HepG2 (cell line): ENCODE measurements around the gene JUND. TPM values are rescaled to one million over a fixed set of nuclear protein-coding genes. Genes with fewer than 3 reads are reported as not detected.
A peak's percentile ranks its signal among the peaks of the same experiment; 100 is the strongest.

Source experiments
- GTF3A ChIP-seq: sonication (generic); formaldehyde crosslinking; conservative IDR thresholded peaks from 2 replicates; pipeline ENCODE4 v1.4.0; 2020; ENCODE audit warnings: mild to moderate bottlenecking, missing genetic modification reagents
- MIER2 ChIP-seq: IDR thresholded peaks from 2 replicates; pipeline ENCODE4 v1.6.1; 2016; ENCODE audit warnings: missing biosample characterization, missing genetic modification reagents
- NR2F1 ChIP-seq, 2 experiments: fragments of 450-650 bp in 1 of 2; formaldehyde crosslinking in 1 of 2; IDR thresholded peaks; 2 replicates each; pipeline versions ENCODE4 v1.5.0 to v1.6.1; 2016 to 2020; ENCODE audit warnings: mild to moderate bottlenecking in 1 of 2, missing compliant biosample characterization in 1 of 2, missing genetic modification reagents in 1 of 2, moderate library complexity in 1 of 2
- NR2F6 ChIP-seq, 2 experiments: IDR thresholded peaks; 2 replicates each; pipeline ENCODE4 v1.6.1; 2016; ENCODE audit warnings: antibody characterized with exemption in 1 of 2, mild to moderate bottlenecking in 1 of 2
- RFX3 ChIP-seq: IDR thresholded peaks from 2 replicates; pipeline ENCODE4 v1.6.1; 2016; ENCODE audit warnings: missing biosample characterization, missing genetic modification reagents
- RFX5 ChIP-seq: IDR thresholded peaks from 2 replicates; pipeline ENCODE4 v1.6.1; 2011; ENCODE audit warnings: low read depth, low read length, improper control_type of control experiment
- ZNF292 ChIP-seq: sonication (generic); formaldehyde crosslinking; IDR thresholded peaks from 2 replicates; pipeline ENCODE4 v1.8.1; 2022; ENCODE audit warnings: mild to moderate bottlenecking, low read depth, missing genetic modification reagents, borderline replicate concordance
- ZNF3 ChIP-seq: IDR thresholded peaks from 2 replicates; pipeline ENCODE4 v1.7.0; 2017; ENCODE audit warnings: inconsistent platforms
- ZNF318 ChIP-seq: sonication (generic); formaldehyde crosslinking; IDR thresholded peaks from 2 replicates; pipeline ENCODE4 v1.4.0; 2020; ENCODE audit warnings: mild to moderate bottlenecking, missing genetic modification reagents
- ZNF546 ChIP-seq: sonication (generic); formaldehyde crosslinking; conservative IDR thresholded peaks from 2 replicates; pipeline ENCODE4 v1.8.1; 2023; ENCODE audit warnings: mild to moderate bottlenecking, missing genetic modification reagents
- polyA plus RNA-seq, 8 experiments: library from polyadenylated mRNA; depleted of rRNA in 3 of 8; stranded (reverse) in 7 of 8; unstranded in 1 of 8; fragments of >200 nt; fragmentation: Illumina TruSeq in 4 of 8; extraction: Trizol in 4 of 8; gene quantifications; 2 replicates each; pipeline versions ENCODE4 v1.2.1 to v1.2.3, GENCODE V29; 2011 to 2016; ENCODE audit warnings: low read depth in 4 of 8, missing spikeins in 1 of 8, mixed read lengths in 1 of 8; ENCODE audit not compliant: insufficient read depth in 1 of 8
- total RNA-seq, 5 experiments: library from RNA; depleted of rRNA; stranded (reverse); fragments of >200 nt; fragmentation: Illumina TruSeq; extraction: Trizol; gene quantifications; 2 replicates each; pipeline ENCODE4 v1.2.3, GENCODE V29; 2016; ENCODE audit warnings: low read depth in 1 of 5
- TF ChIP-seq, protein P1 (sequence below): sonication (generic); formaldehyde crosslinking; IDR thresholded peaks from 2 replicates; pipeline ENCODE4 v1.4.0; 2020; ENCODE audit warnings: missing genetic modification reagents, borderline replicate concordance
- TF ChIP-seq, protein P2 (sequence below): IDR thresholded peaks from 2 replicates; pipeline ENCODE4 v1.6.1; 2016; ENCODE audit warnings: mild to moderate bottlenecking, missing biosample characterization, missing genetic modification reagents
- TF ChIP-seq, protein P3 (sequence below): sonication (generic); formaldehyde crosslinking; IDR thresholded peaks from 2 replicates; pipeline ENCODE4 v1.4.0; 2020; ENCODE audit warnings: mild to moderate bottlenecking, missing genetic modification reagents

Gene JUND
- total and polyA plus RNA-seq, 2 of the 13 experiments (the other 11 are each of a cell fraction or from before 2014, with no cell fraction given), result 41.2 to 59.8 TPM

GRCh38 chr19:18291590-18292461 is 10.4 kb upstream of the JUND start (continued):
- TF ChIP-seq, protein P1, sequence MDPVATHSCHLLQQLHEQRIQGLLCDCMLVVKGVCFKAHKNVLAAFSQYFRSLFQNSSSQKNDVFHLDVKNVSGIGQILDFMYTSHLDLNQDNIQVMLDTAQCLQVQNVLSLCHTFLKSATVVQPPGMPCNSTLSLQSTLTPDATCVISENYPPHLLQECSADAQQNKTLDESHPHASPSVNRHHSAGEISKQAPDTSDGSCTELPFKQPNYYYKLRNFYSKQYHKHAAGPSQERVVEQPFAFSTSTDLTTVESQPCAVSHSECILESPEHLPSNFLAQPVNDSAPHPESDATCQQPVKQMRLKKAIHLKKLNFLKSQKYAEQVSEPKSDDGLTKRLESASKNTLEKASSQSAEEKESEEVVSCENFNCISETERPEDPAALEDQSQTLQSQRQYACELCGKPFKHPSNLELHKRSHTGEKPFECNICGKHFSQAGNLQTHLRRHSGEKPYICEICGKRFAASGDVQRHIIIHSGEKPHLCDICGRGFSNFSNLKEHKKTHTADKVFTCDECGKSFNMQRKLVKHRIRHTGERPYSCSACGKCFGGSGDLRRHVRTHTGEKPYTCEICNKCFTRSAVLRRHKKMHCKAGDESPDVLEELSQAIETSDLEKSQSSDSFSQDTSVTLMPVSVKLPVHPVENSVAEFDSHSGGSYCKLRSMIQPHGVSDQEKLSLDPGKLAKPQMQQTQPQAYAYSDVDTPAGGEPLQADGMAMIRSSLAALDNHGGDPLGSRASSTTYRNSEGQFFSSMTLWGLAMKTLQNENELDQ (CRISPR knock-in tag), result no peak
- no peak for TF ChIP-seq ZNF546 (CRISPR knock-in tag)
- no peak for TF ChIP-seq ZNF3 (CRISPR knock-in tag)
- no peak for TF ChIP-seq ZNF318 (CRISPR knock-in tag)
- TF ChIP-seq RFX3 (CRISPR knock-in tag), result no peak
- TF ChIP-seq, protein P2, sequence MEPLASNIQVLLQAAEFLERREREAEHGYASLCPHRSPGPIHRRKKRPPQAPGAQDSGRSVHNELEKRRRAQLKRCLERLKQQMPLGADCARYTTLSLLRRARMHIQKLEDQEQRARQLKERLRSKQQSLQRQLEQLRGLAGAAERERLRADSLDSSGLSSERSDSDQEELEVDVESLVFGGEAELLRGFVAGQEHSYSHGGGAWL (CRISPR knock-in tag), result peak; percentile 70; the same call in 1 of the 2 replicates
- TF ChIP-seq, protein P3, sequence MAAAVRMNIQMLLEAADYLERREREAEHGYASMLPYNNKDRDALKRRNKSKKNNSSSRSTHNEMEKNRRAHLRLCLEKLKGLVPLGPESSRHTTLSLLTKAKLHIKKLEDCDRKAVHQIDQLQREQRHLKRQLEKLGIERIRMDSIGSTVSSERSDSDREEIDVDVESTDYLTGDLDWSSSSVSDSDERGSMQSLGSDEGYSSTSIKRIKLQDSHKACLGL (CRISPR knock-in tag), result no peak
- TF ChIP-seq GTF3A (CRISPR knock-in tag), result no peak
- TF ChIP-seq NR2F6 (IDR thresholded peaks at IDR 0.05), result peak; percentile 76; the same call in 1 of the 2 replicates
- peak; percentile 78 for TF ChIP-seq NR2F6 (CRISPR knock-in tag; IDR thresholded peaks at IDR 0.05)
- no peak for TF ChIP-seq RFX5
- TF ChIP-seq MIER2 (CRISPR knock-in tag), result no peak
- no peak for TF ChIP-seq ZNF292 (CRISPR knock-in tag)
- TF ChIP-seq NR2F1 (CRISPR knock-in tag; IDR thresholded peaks at IDR 0.05), result peak in 1 of 2 experiments; percentile 31; a peak in 2 of 4 replicates
